ENCODE data around the gene MAPK6.

GRCh38 chr15:52068004-52068615 is 49.1 kb downstream of the MAPK6 start:
- TF ChIP-seq CTCF (IDR thresholded peaks at IDR 0.05) = no peak
- no peak for TF ChIP-seq EZH2 (IDR thresholded peaks at IDR 0.05)
